ENCODE measurements around the gene PDCD11.
"Not testable (repeated sequence)": the region's sequence is repeated elsewhere in the genome, so short reads cannot be mapped to it uniquely, and the experiment has no call there.

Gene PDCD11

GRCh38 chr10:103416436-103417147, 20.2 kb downstream of the PDCD11 start:
- peak; percentile 54 for DNase-seq (ENCODE audit: low spot score)

DNA sequence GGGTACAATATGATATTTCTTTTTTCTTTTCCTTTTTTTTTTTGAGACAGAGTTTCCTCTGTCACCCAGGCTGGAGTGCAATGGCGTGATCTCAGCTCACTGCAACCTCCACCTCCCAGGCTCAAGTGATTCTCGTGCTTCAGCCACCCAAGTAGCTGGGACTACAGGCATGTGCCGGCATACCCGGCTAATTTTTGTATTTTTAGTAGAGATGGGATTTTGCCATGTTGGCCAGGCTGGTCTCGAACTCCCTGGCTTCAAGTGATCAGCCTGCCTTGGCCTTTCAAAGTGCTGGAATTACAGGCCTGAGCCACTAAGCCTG, 20.7 kb downstream of the PDCD11 start:
- not testable (repeated sequence) for DNase-seq (ENCODE audit: low spot score)

DNA sequence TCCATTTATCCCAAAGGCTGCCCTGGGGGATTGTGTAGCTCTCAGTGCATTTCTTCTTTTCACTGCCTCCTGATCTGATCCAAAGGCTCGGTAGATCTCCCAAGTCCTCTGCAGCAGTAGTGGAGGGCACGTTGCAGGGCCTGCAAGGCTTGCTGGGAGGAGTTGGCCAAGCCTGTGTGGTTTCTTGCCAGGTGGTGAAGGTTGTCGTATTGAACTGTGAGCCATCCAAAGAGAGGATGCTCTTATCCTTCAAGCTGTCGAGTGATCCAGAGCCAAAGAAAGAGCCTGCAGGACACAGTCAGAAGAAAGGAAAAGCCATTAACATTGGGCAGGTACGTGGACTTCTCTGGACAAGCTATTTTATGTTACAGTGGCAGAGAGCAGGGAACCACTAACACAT, 21.2 kb downstream of the PDCD11 start:
- no peak for DNase-seq (ENCODE audit: low spot score)

DNA sequence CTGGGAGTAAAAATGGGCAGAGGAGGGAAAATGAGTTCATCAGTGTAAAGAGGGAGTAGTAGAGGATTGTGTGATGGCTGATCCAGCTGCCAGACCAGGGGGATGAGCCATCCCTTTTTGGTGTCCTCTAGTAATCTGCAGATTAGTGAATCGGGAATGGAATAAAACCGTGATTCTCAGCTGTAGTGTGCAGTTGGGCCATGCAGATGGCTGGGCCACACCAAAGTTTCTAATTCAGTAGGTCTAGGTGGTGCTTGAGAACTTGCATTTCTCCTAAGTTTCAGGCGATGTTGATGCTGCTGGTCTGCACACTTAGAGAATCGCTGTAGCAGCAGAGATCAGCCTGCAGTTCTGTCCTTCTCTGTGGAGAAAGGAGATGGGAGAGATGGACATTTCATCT, 22.7 kb downstream of the PDCD11 start:
- DNase-seq (ENCODE audit: low spot score), result no peak

DNA sequence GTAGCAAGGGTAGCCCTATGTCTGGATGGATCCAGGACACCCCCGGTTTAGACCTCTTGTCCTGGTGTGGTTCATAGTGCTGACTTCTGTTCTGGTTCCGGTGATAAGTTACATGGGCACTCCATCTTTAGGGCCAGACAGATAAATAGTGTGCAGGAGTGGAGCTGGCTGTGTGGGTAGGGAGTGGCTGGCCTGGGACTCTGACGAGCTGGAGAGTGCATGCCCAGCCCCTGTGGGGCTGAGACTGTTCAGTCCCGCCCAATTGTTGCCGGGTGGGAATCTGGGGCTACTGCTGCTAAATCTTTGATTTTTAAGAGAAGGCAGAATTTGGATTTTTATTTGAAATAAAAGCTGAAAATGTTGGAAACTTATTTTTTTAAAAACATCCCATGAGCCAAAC, 27.3 kb downstream of the PDCD11 start:
- DNase-seq (ENCODE audit: low spot score), result no peak

GRCh38 chr10:103427866-103428265, 31.4 kb downstream of the PDCD11 start:
- no peak for DNase-seq (ENCODE audit: low spot score)

DNA sequence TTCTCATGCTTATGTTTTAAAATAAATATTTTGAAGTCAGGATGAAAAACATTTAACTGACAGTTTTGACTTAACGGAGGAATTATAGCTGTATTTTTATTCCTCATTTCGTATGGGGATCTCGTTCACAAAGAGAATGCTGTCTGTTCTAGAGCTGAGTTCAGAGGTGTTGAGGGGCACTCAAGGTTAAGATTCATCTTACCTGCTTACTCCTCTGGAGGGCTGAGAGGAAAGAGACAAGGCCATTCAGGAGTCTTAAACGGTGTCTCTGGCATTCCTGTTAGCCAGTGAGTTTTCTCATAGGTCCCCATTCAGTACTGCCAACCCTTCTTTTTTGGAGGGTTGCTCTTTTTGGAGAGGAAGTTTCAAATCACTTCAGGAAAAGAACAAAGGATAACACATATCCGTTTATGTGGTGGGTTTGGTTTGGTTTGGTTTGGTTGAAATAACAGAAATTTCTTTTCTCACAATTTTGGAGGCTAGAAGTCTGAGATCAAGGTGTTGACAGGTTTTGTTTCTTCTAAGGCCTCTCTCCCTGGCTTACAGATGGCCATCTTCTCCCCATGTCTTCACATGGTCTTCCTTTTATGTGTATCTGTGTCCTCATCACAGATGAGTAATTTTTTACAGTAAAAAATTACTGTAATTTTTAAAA, 32.7 kb downstream of the PDCD11 start:
- no peak for DNase-seq (ENCODE audit: low spot score)

DNA sequence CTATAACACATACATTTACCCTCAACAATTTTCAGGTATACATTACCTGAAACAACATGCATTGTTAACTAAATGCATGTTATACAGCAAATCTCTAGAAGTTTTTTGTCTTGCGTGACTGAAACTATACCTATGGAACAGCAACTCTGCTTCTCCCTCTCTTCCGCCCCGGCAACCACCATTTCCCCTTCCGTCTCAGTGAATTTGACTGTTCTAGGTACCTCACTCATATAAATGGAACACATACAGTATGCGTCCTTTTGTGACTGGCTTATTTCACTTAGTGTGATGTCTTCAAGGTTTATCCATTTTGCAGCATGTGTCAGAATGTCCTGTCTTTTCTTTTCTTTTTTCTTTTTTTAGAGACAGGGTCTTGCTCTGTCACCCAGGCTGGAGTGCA, 33.2 kb downstream of the PDCD11 start:
- no peak for DNase-seq (ENCODE audit: low spot score)

GRCh38 chr10:103431902-103432301, 35.5 kb downstream of the PDCD11 start:
- DNase-seq (ENCODE audit: low spot score), result no peak

GRCh38 chr10:103433858-103434257, 37.4 kb downstream of the PDCD11 start:
- DNase-seq (ENCODE audit: low spot score), result no peak

DNA sequence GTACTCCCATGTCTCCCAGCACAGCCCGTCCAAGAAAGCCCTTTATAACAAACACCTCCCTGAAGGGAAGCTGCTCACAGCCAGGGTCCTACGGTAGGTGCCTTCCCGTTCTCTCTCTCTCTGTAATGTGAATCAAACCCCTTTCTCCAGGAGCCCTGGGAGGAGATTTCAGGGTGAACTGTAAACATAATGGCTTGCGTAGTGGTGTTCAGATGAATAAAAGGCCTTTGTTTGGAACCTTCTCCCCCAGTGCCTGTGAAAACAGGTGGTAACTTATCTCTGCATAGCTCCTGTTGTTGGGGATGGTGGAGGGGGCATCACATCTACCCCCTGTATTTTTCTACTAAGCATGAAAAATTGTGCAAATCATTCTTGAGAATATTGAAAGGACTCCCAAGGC, 43.4 kb downstream of the PDCD11 start:
- DNase-seq (ENCODE audit: low spot score), result no peak

GRCh38 chr10:103440416-103440815, 44.0 kb downstream of the PDCD11 start:
- DNase-seq (ENCODE audit: low spot score), result no peak

- DNase-seq (ENCODE audit: low spot score), result no peak
Measured at GRCh38 chr10:103441206-103441605, 44.8 kb downstream of the PDCD11 start.

DNA sequence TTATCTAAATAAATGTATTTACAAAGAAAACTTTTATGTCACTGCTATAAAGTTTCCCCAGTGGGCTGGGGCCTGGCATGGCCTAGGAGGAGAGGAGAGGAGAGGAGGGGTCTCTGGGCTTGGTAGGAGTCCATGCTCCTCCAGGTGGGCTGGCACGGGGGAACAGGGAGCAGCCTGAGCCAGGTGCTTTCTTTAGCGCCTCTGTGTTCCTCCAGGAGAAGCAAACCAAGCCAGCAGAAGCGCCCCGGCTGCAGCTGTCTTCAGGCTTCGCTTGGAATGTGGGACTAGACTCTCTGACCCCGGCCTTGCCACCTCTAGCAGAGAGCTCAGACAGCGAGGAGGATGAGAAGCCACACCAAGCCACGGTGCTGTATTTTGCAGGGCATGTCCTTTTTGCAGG, 45.2 kb downstream of the PDCD11 start:
- DNase-seq (ENCODE audit: low spot score), result no peak

DNA sequence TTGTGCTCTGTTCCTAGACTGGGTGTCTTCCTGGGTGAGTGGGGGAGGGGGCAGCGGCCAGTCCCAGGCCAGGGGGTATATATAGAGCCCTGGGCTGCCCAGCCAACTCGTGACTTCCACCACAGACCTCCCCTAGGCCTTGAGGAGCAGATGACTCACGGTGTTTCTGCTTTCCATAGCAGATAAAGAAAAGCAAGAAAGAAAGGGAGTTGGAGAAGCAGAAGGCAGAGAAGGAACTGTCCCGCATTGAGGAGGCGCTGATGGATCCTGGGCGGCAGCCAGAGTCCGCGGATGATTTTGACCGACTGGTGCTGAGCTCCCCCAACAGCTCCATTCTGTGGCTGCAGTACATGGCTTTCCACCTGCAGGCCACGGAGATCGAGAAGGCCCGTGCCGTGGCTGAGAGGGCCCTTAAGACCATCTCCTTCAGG, 45.6 kb downstream of the PDCD11 start:
- no peak for DNase-seq (ENCODE audit: low spot score)

- DNase-seq (ENCODE audit: low spot score), result no peak
Measured at GRCh38 chr10:103443475-103444185, 47.2 kb downstream of the PDCD11 start.

DNA sequence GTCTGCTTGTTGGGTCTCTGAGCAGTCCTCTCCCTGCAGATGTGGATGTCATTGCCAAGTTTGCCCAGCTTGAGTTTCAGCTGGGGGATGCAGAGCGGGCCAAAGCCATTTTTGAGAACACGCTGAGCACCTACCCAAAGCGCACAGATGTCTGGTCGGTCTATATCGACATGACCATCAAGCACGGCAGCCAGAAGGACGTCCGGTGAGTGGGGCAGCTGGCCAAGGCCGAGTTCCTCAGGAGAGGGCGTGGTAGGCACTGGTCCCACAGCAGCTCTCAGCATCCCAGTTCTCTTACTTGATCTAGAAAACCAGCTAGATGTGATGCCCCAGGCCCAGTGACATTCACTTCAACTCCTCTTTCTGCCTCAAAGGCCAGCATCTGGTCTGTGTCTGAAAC, 48.1 kb downstream of the PDCD11 start:
- no peak for DNase-seq (ENCODE audit: low spot score)

DNA sequence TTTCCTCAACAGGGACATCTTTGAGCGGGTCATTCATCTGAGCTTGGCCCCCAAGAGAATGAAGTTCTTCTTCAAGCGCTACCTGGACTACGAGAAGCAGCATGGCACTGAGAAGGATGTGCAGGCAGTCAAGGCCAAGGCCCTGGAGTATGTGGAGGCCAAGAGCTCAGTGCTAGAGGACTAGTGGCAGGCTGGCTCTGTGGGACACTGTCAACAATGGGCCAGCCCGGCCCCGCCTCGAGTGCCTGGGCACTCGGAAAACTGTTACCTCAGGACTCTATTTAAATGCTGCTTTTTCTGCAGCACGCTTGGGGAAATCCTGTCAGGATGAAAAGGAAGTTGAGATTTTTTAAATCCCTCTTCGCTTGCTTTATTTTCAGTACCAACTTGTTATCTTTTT, 48.9 kb downstream of the PDCD11 start:
- no peak for DNase-seq (ENCODE audit: low spot score)

GRCh38 chr10:103445767-103446567, 49.5 kb downstream of the PDCD11 start:
- DNase-seq (ENCODE audit: low spot score), result no peak

DNA sequence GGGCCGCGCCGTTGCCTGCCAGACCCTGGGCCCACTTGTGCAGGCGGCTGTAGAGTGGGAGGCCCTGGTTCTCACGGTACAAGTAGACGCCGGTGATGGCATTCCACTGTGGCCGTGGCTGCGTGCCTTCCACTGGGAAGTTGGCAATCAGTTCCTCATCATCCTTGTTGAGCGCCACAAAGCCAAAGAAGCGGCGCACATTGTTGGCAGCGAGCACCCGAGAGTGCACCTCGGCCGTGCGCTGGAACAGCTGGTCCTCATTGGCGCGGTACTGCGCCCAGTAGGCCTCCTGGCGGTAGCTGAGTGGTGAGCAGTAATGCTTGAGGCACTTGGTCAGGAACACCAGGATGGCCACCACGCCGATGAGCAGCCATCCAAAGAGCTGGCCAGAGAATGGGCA, 50.8 kb downstream of the PDCD11 start:
- DNase-seq (ENCODE audit: low spot score), result no peak

DNA sequence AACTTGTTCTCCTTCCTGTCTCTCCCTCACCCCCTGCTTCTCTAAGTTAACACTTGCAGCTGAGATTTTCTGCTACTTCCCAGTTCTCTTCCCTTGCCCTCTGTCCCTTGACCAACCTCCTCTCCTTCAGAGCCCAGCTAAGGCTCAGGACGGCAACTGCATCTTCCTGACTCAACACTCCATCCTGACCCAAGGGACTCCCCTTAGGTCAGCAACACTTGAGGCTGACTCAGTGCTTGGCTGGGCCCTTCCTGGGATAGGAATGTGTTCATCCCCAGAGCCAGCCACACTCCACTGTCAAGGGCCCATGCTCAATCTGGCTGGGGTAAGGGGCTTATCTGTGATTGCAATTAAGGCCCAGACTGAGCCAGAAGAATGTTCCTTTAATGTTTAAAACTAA, 52.3 kb downstream of the PDCD11 start:
- peak; percentile 49 for DNase-seq (ENCODE audit: low spot score)
